Activated CD4-positive, alpha-beta T cell treated with anti-CD3 and anti-CD28 coated beads, Interleukin-2, amount 10 ng/mL, durations not matched to agents 7 days and 5 days (primary cell): ENCODE data around the gene GUSB. TPM values are rescaled to one million over a fixed set of nuclear protein-coding genes. Genes with fewer than 3 reads are reported as not detected.

ENCODE experiments used
- CTCF ChIA-PET: fragments of 350-600 bp; sonication (Branson Sonifier 250); formaldehyde crosslinking; loops from one replicate; lab custom pipeline; 2021; ENCODE audit warnings: antibody characterized with exemption; lab: Charles Lee
- POLR2A ChIA-PET: fragments of 350-600 bp; sonication (Branson Sonifier 250); formaldehyde crosslinking; loops from one replicate; lab custom pipeline; 2021; ENCODE audit warnings: antibody characterized with exemption; lab: Charles Lee
- DNase-seq: peaks from one replicate; pipeline ENCODE4 v3.0.0-alpha.2; 2020
- H3K27ac Mint-ChIP-seq: one replicate; pipeline ENCODE4 v1.8.0; 2021; ENCODE audit warnings: mild to moderate bottlenecking, moderate library complexity, mixed read lengths
- H3K27me3 Mint-ChIP-seq: one replicate; pipeline ENCODE4 v1.8.0; 2021; ENCODE audit warnings: mixed read lengths
- H3K36me3 Mint-ChIP-seq: one replicate; pipeline ENCODE4 v1.8.0; 2021; ENCODE audit warnings: low read depth, mixed read lengths
- H3K4me1 Mint-ChIP-seq: one replicate; pipeline ENCODE4 v1.8.0; 2021; ENCODE audit warnings: mixed read lengths
- H3K4me3 Mint-ChIP-seq: one replicate; pipeline ENCODE4 v1.8.0; 2021; ENCODE audit warnings: mild to moderate bottlenecking, moderate library complexity, mixed read lengths
- H3K9me3 Mint-ChIP-seq: one replicate; pipeline ENCODE4 v1.8.0; 2021; ENCODE audit warnings: mixed read lengths
- total RNA-seq, 2 experiments: library from RNA; stranded (reverse); gene quantifications; one replicate each; pipeline ENCODE4 v1.2.3, GENCODE V29; 2021

The GUSB gene
- total RNA-seq, 2 experiments from 2014 or later: 63.3 to 66.2 TPM

GRCh38 chr7:65988084-65988483 lies 6.1 kb upstream of the GUSB start:
- ChIA-PET CTCF (no interaction called here), POLR2A (no interaction called here)
- Mint-ChIP-seq H3K9me3 (no peaks in the 10 kb centered on the region), H3K27ac (no peak overlapping the region), H3K36me3 (no peaks in the 10 kb centered on the region), H3K4me3 (no peak overlapping the region), H3K27me3 (no peaks in the 10 kb centered on the region), H3K4me1 (no peaks in the 10 kb centered on the region)
- DNase-seq: no peak

DNA sequence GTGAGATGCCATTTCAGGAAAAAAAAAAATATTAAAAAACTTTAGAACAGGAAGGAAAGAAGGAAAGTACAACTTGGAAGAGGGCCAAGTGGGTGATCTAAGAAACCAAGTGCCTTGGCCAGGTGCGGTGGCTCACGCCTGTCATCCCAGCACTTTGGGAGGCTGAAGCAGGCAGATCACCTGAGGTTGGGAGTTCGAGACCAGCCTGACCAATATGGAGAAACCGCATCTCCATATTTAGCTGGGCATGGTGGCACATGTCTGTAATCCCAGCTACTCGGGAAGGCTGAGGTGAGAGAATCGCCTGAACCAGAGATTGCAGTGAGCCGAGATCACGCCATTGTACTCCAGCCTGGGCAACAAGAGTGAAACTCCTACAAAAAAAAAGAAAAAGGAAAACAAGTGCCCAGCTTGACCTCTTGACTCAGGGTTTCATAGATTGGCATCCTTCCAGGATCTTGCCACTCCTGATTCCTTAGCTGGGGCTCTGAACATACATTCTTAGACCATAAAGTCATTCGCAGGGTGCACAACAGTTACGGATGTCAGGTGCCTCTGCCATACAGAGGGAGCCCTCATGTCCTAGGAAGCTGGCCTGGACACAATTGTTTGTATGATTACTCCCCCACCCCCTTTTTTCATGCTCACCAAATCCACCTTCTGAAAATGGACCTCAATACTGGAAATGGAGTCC lies 2.1 kb upstream of the GUSB start:
- H3K4me3 Mint-ChIP-seq: no peak overlapping the region
- H3K36me3 Mint-ChIP-seq: peaks cover 10% of the 10 kb centered on the region
- no peaks in the 10 kb centered on the region for H3K9me3 Mint-ChIP-seq
- no peaks in the 10 kb centered on the region for H3K27me3 Mint-ChIP-seq
- H3K4me1 Mint-ChIP-seq: peaks cover 15% of the 10 kb centered on the region
- no peak overlapping the region for H3K27ac Mint-ChIP-seq
- no peak for DNase-seq
- ChIA-PET CTCF (interaction anchor here (1.1 kb wide), 1 partner anchor 13 kb away, joined by 3 read pairs; no protein-coding TSS in a partner anchor), POLR2A (no interaction called here)

- Mint-ChIP-seq H3K27me3 (no peaks in the 10 kb centered on the region), H3K36me3 (peaks cover 21% of the 10 kb centered on the region), H3K4me3 (peak overlapping the region; percentile 90), H3K27ac (peak overlapping the region; percentile 96), H3K4me1 (peaks cover 15% of the 10 kb centered on the region), H3K9me3 (no peaks in the 10 kb centered on the region)
- ChIA-PET CTCF (interaction anchor here (0.9 kb wide), 1 partner anchor 9 kb away, joined by 4 read pairs; no protein-coding TSS in a partner anchor), POLR2A (no interaction called here)
- DNase-seq: peak; percentile 73
Observed at GRCh38 chr7:65980478-65981250, 1.3 kb downstream of the GUSB start.

GRCh38 chr7:65979583-65980477 lies 2.2 kb downstream of the GUSB start:
- DNase-seq: no peak
- Mint-ChIP-seq H3K27ac (peak overlapping the region; percentile 96), H3K9me3 (no peaks in the 10 kb centered on the region), H3K36me3 (peaks cover 21% of the 10 kb centered on the region), H3K4me3 (peak overlapping the region; percentile 90), H3K27me3 (no peaks in the 10 kb centered on the region), H3K4me1 (peaks cover 15% of the 10 kb centered on the region)
- ChIA-PET POLR2A (no interaction called here), CTCF (interaction anchor here (0.6 kb wide), 1 partner anchor 14 kb away, joined by 3 read pairs; no protein-coding TSS in a partner anchor)

DNA sequence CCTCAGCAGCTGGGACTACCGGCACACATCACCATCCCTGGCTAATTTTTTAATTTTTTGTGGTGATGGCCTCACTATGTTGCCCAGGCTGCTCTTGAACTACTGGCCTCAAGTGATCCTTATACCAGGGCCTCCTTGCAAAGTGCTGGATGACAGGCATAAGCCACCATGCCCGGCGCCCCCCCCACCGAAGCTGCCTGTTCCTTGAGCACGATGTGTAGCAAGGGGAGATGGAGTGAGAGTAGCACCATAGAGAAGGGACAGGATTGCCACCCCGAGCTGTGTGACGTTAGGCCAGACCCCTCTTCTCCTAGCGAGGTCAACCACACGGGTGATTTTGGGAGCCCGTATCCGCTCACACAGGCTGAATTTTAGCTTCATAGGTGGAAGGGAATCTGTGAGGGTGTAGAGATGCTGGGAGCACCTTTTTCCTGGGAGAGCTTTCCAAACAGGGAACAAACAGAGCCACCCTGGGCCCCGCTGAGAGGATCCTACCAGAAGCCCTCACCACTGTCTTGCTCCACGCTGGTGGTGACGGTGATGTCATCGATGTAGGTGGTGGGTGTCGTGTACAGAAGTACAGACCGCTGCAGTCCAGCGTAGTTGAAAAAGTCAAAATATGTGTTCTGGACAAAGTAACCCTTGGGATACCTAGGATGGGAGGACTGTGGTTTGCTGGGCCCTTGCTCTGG lies 3.0 kb downstream of the GUSB start:
- peaks cover 15% of the 10 kb centered on the region for H3K4me1 Mint-ChIP-seq
- H3K36me3 Mint-ChIP-seq: peaks cover 22% of the 10 kb centered on the region
- H3K27ac Mint-ChIP-seq: peak overlapping the region; percentile 25
- ChIA-PET POLR2A (interaction anchor here (0.6 kb wide), 1 partner anchor 16 kb away, joined by 3 read pairs; no protein-coding TSS in a partner anchor), CTCF (interaction anchor here (0.6 kb wide), 1 partner anchor 13 kb away, joined by 3 read pairs; no protein-coding TSS in a partner anchor)
- H3K4me3 Mint-ChIP-seq: no peak overlapping the region
- H3K9me3 Mint-ChIP-seq: no peaks in the 10 kb centered on the region
- H3K27me3 Mint-ChIP-seq: no peaks in the 10 kb centered on the region
- no peak for DNase-seq

DNA sequence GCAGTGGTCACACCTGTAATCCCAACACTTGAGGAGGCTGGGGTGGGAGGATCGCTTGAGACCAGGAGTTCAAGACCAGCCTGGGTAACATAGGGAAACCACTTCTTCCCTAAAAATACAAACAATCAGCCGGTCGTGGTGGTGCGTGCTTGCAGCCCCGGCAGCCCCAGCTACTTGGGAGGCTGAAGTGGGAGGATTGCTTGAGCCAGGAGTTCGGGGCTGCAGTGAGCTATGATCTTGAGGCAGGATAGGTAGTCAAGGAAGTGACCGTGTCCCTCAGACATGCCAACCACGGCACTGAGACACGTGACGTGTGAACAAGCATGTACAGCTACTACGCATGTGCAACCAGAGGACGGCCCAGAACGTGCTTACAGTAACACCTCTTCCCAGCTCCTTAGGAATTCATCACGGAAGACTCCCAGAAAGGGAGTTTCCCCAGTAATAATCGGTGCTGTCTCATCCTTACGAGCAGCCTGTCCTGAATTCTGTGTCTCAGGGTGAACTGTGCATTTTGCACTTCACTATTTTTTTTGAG lies 5.3 kb downstream of the GUSB start:
- CTCF ChIA-PET: no interaction called here

GRCh38 chr7:65975814-65976445 lies 6.1 kb downstream of the GUSB start:
- Mint-ChIP-seq H3K9me3 (no peaks in the 10 kb centered on the region), H3K27ac (peak overlapping the region; percentile 31), H3K27me3 (no peaks in the 10 kb centered on the region), H3K4me1 (peaks cover 13% of the 10 kb centered on the region), H3K4me3 (no peak overlapping the region), H3K36me3 (peaks cover 40% of the 10 kb centered on the region)
- POLR2A ChIA-PET: no interaction called here
- CTCF ChIA-PET: interaction anchor here (0.6 kb wide), 1 partner anchor 134 kb away, joined by 3 read pairs; no protein-coding TSS in a partner anchor
- DNase-seq: no peak

More for the DNA sequence above, 5.3 kb downstream of the GUSB start:
- Mint-ChIP-seq H3K27me3 (no peaks in the 10 kb centered on the region), H3K4me3 (no peak overlapping the region), H3K4me1 (peaks cover 14% of the 10 kb centered on the region), H3K36me3 (peaks cover 36% of the 10 kb centered on the region), H3K27ac (no peak overlapping the region), H3K9me3 (no peaks in the 10 kb centered on the region)
- DNase-seq: no peak
- POLR2A ChIA-PET: interaction anchor here (0.6 kb wide), 1 partner anchor 778 kb away, joined by 3 read pairs; no protein-coding TSS in a partner anchor

DNA sequence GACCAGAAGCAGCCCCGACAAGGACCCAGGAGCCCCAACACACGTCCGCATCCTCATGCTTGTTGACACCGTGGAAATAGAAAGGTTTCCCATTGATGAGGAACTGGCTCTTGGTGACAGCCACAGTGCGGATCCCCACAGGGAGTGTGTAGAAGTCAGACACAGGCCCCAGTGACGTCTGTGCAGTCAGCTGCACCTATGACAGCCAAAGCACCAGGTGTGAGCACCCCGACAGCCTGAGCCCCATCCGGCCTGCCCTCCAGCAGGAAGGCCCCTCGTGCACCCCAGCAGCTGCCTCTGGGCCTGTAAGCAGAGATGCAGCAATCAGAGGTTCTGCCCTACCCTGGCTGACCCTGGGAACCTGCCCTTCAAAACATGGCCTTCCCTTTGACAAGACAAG lies 7.1 kb downstream of the GUSB start:
- Mint-ChIP-seq H3K4me1 (peaks cover 5% of the 10 kb centered on the region), H3K9me3 (no peaks in the 10 kb centered on the region), H3K27me3 (no peaks in the 10 kb centered on the region), H3K27ac (no peak overlapping the region), H3K4me3 (no peak overlapping the region), H3K36me3 (peaks cover 41% of the 10 kb centered on the region)
- CTCF ChIA-PET: interaction anchor here (0.6 to 0.7 kb wide), 3 partner anchors 12 to 128 kb away, joined by 3 to 4 read pairs (median 3); no protein-coding TSS in a partner anchor
- DNase-seq: no peak
- POLR2A ChIA-PET: no interaction called here

GRCh38 chr7:65974191-65974801 lies 7.7 kb downstream of the GUSB start:
- Mint-ChIP-seq H3K4me1 (peaks cover 1% of the 10 kb centered on the region), H3K27ac (no peak overlapping the region), H3K27me3 (no peaks in the 10 kb centered on the region), H3K4me3 (no peak overlapping the region), H3K9me3 (no peaks in the 10 kb centered on the region), H3K36me3 (peaks cover 41% of the 10 kb centered on the region)
- ChIA-PET POLR2A (no interaction called here), CTCF (interaction anchor here (0.6 to 0.8 kb wide), 3 partner anchors 9 to 128 kb away, joined by 3 read pairs; no protein-coding TSS in a partner anchor)
- no peak for DNase-seq

DNA sequence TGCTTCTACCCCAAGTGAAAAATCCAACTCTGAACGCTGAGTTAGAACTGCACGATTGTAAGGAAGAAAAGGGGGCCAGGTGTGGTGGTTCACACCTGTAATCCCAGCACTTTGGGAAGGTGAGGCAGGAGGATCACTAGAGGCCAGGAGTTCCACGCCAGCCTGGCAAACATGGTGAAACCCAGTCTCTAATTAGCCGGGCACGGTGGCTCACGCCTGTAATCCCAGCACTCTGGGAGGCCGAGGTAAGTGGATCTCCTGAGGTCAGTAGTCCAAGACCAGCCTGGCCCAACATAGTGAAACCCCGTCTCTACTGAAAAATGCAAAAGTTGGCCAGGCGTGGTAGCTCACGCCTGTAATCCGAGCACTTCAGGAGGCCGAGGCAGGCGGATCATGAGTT lies 9.0 kb downstream of the GUSB start:
- DNase-seq: no peak
- ChIA-PET POLR2A (no interaction called here), CTCF (no interaction called here)
- no peak overlapping the region for H3K27ac Mint-ChIP-seq
- no peaks in the 10 kb centered on the region for H3K27me3 Mint-ChIP-seq
- H3K9me3 Mint-ChIP-seq: no peaks in the 10 kb centered on the region
- peaks cover 40% of the 10 kb centered on the region for H3K36me3 Mint-ChIP-seq
- no peaks in the 10 kb centered on the region for H3K4me1 Mint-ChIP-seq
- no peak overlapping the region for H3K4me3 Mint-ChIP-seq

DNA sequence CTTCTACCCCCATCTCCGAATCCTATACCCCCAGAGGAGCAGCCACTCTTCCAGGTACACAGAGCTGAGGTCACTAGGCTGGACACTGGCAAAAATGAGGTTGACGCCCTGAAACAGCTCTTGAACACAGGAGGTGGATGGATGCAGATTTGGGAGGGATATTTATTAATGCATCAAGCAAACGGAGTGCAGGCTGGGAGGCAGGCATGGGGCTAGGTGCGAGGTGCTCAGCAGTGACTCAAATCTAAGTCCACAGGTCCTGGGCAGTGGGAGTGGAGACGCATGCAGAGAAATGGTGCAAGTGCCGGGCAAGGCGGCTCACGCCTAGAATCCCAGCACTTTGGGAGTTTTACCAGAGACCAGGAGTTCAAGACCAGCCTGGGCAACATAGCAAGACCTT lies 11.0 kb downstream of the GUSB start:
- ChIA-PET CTCF (interaction anchor here (1.4 kb wide), 1 partner anchor 10 kb away, joined by 4 read pairs; no protein-coding TSS in a partner anchor), POLR2A (no interaction called here)
- Mint-ChIP-seq H3K27ac (no peak overlapping the region), H3K4me1 (no peaks in the 10 kb centered on the region), H3K4me3 (no peak overlapping the region), H3K9me3 (no peaks in the 10 kb centered on the region), H3K27me3 (no peaks in the 10 kb centered on the region), H3K36me3 (peaks cover 54% of the 10 kb centered on the region)
- no peak for DNase-seq
